Mesenchymal stem cell (in vitro differentiated cells and primary cell): ENCODE results near the gene OR51B4.

Experiments
- DNase-seq: peaks from one replicate; pipeline ENCODE4 v3.0.0-alpha.2; 2013
- H2AFZ ChIP-seq: one replicate; pipeline ENCODE4 v1.6.1; 2013; ENCODE audit warnings: low read depth, mild to moderate bottlenecking, control low read depth, inconsistent platforms, low read length, moderate library complexity
- H2AK5ac ChIP-seq: 2 replicates; pipeline ENCODE4 v1.6.1; 2013; ENCODE audit warnings: low read length, moderate library complexity, mild to moderate bottlenecking, inconsistent platforms; ENCODE audit not compliant: severe bottlenecking
- H2BK120ac ChIP-seq: one replicate; pipeline ENCODE4 v1.6.1; 2013; ENCODE audit warnings: low read depth, mild to moderate bottlenecking, inconsistent platforms, low read length, moderate library complexity
- H2BK12ac ChIP-seq, 2 experiments: one replicate each; pipeline ENCODE4 v1.6.1; 2013; ENCODE audit warnings: inconsistent platforms in 2 of 2, low read length in 2 of 2, mild to moderate bottlenecking in 2 of 2, moderate library complexity in 2 of 2, control low read depth in 1 of 2
- H2BK15ac ChIP-seq: one replicate; pipeline ENCODE4 v1.6.1; 2013; ENCODE audit warnings: mild to moderate bottlenecking, low read depth, inconsistent platforms; ENCODE audit not compliant: poor library complexity, severe bottlenecking
- H2BK5ac ChIP-seq: 2 replicates; pipeline ENCODE4 v1.6.1; 2013; ENCODE audit warnings: low read depth, mild to moderate bottlenecking, low read length, control low read depth, inconsistent platforms; ENCODE audit not compliant: poor library complexity, severe bottlenecking
- H3K14ac ChIP-seq, 2 experiments: one replicate each; pipeline ENCODE4 v1.6.1; 2013; ENCODE audit warnings: inconsistent platforms in 2 of 2, low read length in 2 of 2, control low read depth in 1 of 2, mild to moderate bottlenecking in 1 of 2, moderate library complexity in 1 of 2
- H3K18ac ChIP-seq, 2 experiments: one replicate each; pipeline ENCODE4 v1.6.1; 2013; ENCODE audit warnings: inconsistent platforms in 2 of 2, low read length in 2 of 2, control low read depth in 1 of 2, low read depth in 1 of 2, mild to moderate bottlenecking in 1 of 2
- H3K23ac ChIP-seq, 2 experiments: one replicate each; pipeline ENCODE4 v1.6.1; 2013; ENCODE audit warnings: inconsistent platforms in 2 of 2, low read length in 2 of 2, mild to moderate bottlenecking in 2 of 2, moderate library complexity in 2 of 2, control low read depth in 1 of 2
- H3K27ac ChIP-seq: 2 replicates; pipeline ENCODE4 v1.5.1; 2013; ENCODE audit warnings: mild to moderate bottlenecking, moderate library complexity, low read length, control low read depth, inconsistent platforms; ENCODE audit not compliant: poor library complexity, severe bottlenecking
- H3K27me3 ChIP-seq, 2 experiments: 2 replicates each; pipeline versions ENCODE4 v1.6.1 to v1.7.0; 2013; ENCODE audit warnings: low read length in 2 of 2, mild to moderate bottlenecking in 2 of 2, moderate library complexity in 2 of 2, control low read depth in 1 of 2, inconsistent platforms in 1 of 2; ENCODE audit not compliant: control insufficient read depth in 1 of 2, insufficient read depth in 1 of 2
- H3K36me3 ChIP-seq, 2 experiments: 2 replicates each; pipeline versions ENCODE4 v1.6.1 to v1.7.0; 2013; ENCODE audit warnings: low read length in 2 of 2, control low read depth in 1 of 2, inconsistent platforms in 1 of 2, low read depth in 1 of 2, mild to moderate bottlenecking in 1 of 2; ENCODE audit not compliant: insufficient read depth in 2 of 2, control insufficient read depth in 1 of 2
- H3K4ac ChIP-seq, 2 experiments: one replicate each; pipeline ENCODE4 v1.6.1; 2013; ENCODE audit warnings: inconsistent platforms in 2 of 2, low read length in 2 of 2, mild to moderate bottlenecking in 2 of 2, moderate library complexity in 2 of 2, control low read depth in 1 of 2, low read depth in 1 of 2
- H3K4me1 ChIP-seq: 2 replicates; pipeline ENCODE4 v1.6.1; 2013; ENCODE audit warnings: low read depth, low read length, control low read depth; ENCODE audit not compliant: control insufficient read depth, insufficient read depth
- H3K4me2 ChIP-seq: 2 replicates; pipeline ENCODE4 v1.6.1; 2013; ENCODE audit warnings: low read length, mild to moderate bottlenecking, inconsistent platforms; ENCODE audit not compliant: poor library complexity, severe bottlenecking
- H3K4me3 ChIP-seq, 2 experiments: 2 replicates each; pipeline versions ENCODE4 v1.5.1 to v1.7.0; 2013; ENCODE audit warnings: low read length in 2 of 2, mild to moderate bottlenecking in 2 of 2, control low read depth in 1 of 2, low read depth in 1 of 2; ENCODE audit not compliant: insufficient read depth in 1 of 2
- H3K79me1 ChIP-seq: replicated peaks from 2 replicates; pipeline ENCODE4 v1.6.1; 2013; ENCODE audit warnings: mild to moderate bottlenecking, control low read depth, low read length, inconsistent platforms; ENCODE audit not compliant: poor library complexity, severe bottlenecking
- H3K9ac ChIP-seq: 2 replicates; pipeline ENCODE4 v1.7.0; 2013; ENCODE audit warnings: mild to moderate bottlenecking, low read length, moderate library complexity
- H3K9me3 ChIP-seq: 2 replicates; pipeline ENCODE4 v1.7.0; 2013; ENCODE audit warnings: mild to moderate bottlenecking, low read length; ENCODE audit not compliant: control insufficient read depth
- H4K8ac ChIP-seq: one replicate; pipeline ENCODE4 v1.6.1; 2013; ENCODE audit warnings: inconsistent platforms, mild to moderate bottlenecking, low read length, moderate library complexity
- H4K91ac ChIP-seq: one replicate; pipeline ENCODE4 v1.6.1; 2013; ENCODE audit warnings: mild to moderate bottlenecking, low read length, inconsistent platforms
- WGBS: methylation state at CpG from one replicate; pipeline ENCODE4 v1.1.7; 2013; ENCODE audit warnings: mixed read lengths; 5-methylcytosine and 5-hydroxymethylcytosine counted together

OR51B4 gene

GRCh38 chr11:5252192-5252918 is 49.4 kb downstream of the OR51B4 start:
- no peak for DNase-seq
- Histone ChIP-seq H3K4me1 (no peaks in the 10 kb centered on the region), H2BK120ac (no peak overlapping the region), H3K4ac (no peak overlapping the region), H3K36me3 (no peaks in the 10 kb centered on the region), H4K91ac (no peak overlapping the region), H3K9ac (no peak overlapping the region), H2AK5ac (no peak overlapping the region), H3K4me2 (no peak overlapping the region), H3K14ac (no peak overlapping the region), H2BK5ac (no peak overlapping the region), H4K8ac (no peak overlapping the region), H2BK15ac (no peak overlapping the region), H3K9me3 (no peaks in the 10 kb centered on the region), H3K23ac (no peak overlapping the region), H3K79me1 (no peaks in the 10 kb centered on the region), H3K27me3 (peaks cover 0 to 2% of the 10 kb centered on the region in 2 experiments), H2BK12ac (no peak overlapping the region), H3K4me3 (no peak overlapping the region), H3K27ac (no peak overlapping the region), H2AFZ (no peak overlapping the region), H3K18ac (no peak overlapping the region)
- WGBS: 59% methylated on average over 9 of the region's 9 CpGs

- H3K4me1 ChIP-seq: no peaks in the 10 kb centered on the region
- no peak overlapping the region for H2BK120ac ChIP-seq
- H2BK12ac ChIP-seq: no peak overlapping the region
- H3K36me3 ChIP-seq: no peaks in the 10 kb centered on the region
- H4K91ac ChIP-seq: no peak overlapping the region
- no peak for DNase-seq
- no peak overlapping the region for H3K14ac ChIP-seq
- H3K9ac ChIP-seq: no peak overlapping the region
- H3K4me3 ChIP-seq: no peak overlapping the region
- H3K23ac ChIP-seq: no peak overlapping the region
- H3K9me3 ChIP-seq: no peaks in the 10 kb centered on the region
- no peak overlapping the region for H3K18ac ChIP-seq
- H2BK15ac ChIP-seq: no peak overlapping the region
- no peak overlapping the region for H3K4me2 ChIP-seq
- H3K4ac ChIP-seq: no peak overlapping the region
- no peak overlapping the region for H2AK5ac ChIP-seq
- WGBS: no CpG with 5 or more reads among the region's 2 CpGs
- peaks cover 0 to 2% of the 10 kb centered on the region in 2 experiments for H3K27me3 ChIP-seq
- no peak overlapping the region for H2BK5ac ChIP-seq
- no peaks in the 10 kb centered on the region for H3K79me1 ChIP-seq
- H3K27ac ChIP-seq: no peak overlapping the region
- H4K8ac ChIP-seq: no peak overlapping the region
- H2AFZ ChIP-seq: no peak overlapping the region
These were observed 50.0 kb downstream of the OR51B4 start for GRCh38 chr11:5251746-5252145.
